SIG-M5 treated with dmso at 0.1 percent for 504 hours (cell line): ENCODE measurements around the gene CRY2.

ENCODE experiments used
- DNase-seq: peaks from one replicate; lab custom pipeline; 2025; ENCODE audit not compliant: unreplicated experiment; lab: John Stamatoyannopoulos, UW

Gene CRY2

GRCh38 chr11:45847911-45848316 is 639 bp downstream of the CRY2 start:
- peak; percentile 48 for DNase-seq

DNA sequence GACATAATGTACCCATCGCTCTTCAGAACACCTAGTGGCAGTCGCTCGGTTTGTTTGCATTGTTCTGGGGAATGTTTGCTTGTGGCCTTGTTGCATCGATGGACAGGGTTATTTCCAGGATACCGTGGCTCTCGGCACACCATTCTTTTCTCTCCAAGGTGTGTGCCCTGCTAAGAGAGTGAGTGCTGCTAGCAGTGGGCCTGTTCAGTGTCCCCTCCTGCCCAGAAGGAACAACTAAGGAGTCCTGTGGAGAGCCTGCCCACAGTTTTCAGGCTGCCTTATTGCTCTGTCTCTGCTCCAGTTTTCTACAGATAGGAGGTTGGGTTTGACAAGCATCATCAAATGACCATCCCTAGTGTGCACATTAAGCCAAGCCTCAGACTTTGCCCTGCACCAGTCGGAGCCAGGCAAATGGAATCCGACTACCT is 1.4 kb downstream of the CRY2 start:
- DNase-seq: no peak

DNA sequence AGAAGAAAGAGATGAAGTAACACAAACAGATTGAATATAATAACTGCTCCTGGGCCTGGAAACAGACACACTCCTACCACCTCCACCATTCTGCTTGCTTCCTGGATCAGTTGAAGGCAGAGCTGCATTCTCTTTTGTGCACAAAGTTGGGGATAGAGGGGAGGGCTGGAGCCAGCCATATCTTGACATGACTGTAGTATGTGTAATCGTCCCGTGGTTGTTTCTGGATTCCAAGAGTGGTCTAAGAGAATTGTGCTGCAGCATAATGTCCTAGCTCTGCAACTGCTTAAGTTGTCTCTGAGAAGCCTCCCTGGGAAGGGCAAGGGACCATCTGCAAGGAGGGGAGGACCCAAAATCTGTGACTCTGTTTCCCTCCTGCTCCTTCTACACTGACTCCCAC is 3.2 kb downstream of the CRY2 start:
- no peak for DNase-seq

DNA sequence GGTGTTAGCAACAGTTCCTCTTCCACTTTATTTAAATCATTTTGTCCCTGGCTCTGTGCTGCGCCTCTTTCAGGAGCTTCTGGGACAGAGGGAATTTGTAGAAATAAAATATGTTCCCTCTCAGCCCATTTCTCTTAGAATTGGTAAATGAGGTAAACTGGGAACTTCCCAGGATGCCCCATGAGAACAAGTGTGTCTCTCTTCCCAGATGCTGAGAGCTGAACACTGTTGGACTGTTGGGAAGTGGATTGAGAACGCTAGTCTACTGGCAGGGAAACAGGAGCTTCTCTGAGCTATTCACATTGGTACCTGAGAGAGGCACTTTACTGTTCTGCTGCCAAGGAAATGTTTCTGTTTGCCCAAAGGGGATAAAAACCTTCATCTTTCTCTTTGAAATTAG is 4.0 kb downstream of the CRY2 start:
- DNase-seq: no peak

DNA sequence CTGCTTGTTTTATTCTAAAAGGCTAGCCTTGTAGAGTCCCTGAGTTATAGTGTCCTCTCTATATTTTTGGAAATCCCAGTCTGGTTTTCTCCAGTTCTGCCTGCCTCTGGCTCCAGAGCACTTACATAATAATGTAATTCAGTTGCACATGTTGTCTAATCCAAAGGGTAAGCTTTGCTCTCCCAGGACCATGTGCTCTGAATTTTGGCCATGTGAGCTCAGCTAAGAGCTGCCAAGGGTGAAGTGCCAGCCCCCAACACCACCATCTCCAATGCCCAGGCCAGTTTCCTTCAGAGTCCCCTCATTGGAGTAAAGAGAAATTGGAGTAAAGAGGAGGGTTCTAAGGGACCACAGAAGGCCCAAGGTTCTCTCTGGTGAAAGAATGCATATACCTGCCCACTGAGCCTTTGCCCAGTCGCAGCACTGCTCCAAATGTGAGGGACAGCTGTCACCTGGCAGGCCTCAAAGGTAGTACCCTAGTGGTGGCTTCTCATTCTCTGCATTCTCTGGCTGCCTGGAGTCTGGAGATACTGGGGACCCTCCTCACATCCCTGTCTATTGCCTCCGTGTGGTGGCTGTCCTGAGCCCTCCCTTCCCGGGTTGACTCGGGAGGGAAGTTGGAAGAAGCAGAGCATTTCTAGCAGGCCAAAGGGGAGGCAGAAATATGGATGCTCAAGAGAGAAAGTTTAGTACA is 4.9 kb downstream of the CRY2 start:
- no peak for DNase-seq

GRCh38 chr11:45852712-45853101 is 5.4 kb downstream of the CRY2 start:
- DNase-seq: no peak

DNA sequence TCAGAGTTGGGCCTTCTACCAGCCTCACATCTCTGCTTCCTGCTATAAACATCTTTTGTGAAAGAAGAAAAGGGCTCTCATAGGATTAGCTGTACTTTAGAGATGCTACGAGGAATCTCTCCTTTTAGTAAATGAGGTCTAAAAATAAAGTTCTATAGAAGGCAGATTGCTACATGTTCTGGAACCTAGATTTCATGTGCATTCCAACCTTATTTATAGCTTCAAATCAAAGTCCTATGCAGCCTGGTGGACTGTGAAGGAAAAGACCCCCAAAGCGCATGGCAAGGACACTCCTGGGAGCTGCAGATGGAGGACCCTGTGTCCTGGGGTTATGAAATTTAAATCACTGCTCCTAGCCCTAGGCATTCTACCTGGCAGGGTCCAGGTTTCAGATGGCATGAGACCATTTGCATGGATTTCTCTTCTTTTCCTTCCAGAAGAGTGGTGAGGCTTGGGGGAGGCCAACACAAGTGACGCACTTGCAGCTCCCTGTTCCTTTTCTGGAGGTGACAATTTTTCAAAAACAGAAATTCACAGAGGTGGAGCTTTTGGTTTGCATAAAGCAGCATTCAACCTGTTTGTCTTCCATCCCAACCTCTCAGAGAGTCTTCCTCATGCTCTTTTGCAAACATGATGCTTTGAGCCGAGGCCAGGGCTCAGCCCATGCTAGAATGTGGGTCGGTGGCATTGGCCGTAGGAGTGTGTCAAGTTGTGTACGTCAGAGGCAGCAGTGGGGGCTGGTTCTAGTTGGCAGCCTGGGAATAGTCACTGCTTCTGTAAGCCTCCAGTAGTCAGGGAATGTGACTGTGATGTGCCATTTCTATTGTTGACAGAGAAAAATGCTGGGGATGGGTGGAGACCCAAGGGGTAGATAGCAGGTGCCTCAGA is 6.3 kb downstream of the CRY2 start:
- DNase-seq: no peak

DNA sequence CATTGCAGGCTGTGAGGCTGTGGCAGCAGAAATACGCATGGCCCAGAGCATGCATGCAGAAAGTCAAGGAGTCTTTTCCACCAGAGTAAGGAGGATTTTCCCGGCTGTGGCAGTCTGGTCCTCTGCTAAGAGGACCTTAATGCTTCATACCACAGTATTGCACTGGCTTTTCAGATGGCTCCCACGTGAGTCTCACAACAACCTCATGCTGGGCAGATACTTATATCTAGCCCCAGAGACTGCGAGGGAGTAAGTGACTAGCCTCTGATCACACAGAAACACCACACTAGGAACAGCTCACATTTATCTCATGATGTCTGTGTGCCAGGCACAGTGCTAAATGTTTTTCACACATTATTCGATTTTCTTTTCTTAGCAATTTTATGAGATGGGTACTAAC is 8.0 kb downstream of the CRY2 start:
- DNase-seq: no peak

GRCh38 chr11:45856044-45856468 is 8.8 kb downstream of the CRY2 start:
- no peak for DNase-seq

DNA sequence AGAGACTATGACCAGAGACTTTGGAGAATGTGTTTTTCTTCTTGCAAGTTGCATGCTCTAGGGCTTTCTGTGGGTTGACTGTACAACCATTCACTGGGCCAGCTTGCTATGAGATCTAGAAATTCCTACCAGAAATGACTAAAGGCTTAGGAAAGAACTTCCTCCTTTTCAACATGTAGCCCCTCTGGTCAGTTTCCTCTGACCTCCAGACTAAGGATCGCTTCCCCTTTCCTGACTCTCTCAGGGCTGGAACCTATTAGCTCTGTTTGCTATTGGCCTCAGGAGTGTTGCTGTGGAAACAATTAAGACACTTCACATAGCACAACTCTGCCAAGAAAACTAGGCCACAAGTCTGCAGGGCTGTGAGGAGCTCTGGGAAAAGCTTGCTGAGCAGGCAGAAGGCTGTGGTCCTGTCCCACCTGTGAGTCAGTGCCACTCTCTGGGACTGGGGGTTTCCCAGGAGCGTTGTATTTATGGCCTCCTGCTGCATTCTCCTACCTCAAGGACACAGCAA is 10.7 kb downstream of the CRY2 start:
- DNase-seq: peak; percentile 57

- no peak for DNase-seq
Measured at GRCh38 chr11:45858751-45859398, 11.6 kb downstream of the CRY2 start.

DNA sequence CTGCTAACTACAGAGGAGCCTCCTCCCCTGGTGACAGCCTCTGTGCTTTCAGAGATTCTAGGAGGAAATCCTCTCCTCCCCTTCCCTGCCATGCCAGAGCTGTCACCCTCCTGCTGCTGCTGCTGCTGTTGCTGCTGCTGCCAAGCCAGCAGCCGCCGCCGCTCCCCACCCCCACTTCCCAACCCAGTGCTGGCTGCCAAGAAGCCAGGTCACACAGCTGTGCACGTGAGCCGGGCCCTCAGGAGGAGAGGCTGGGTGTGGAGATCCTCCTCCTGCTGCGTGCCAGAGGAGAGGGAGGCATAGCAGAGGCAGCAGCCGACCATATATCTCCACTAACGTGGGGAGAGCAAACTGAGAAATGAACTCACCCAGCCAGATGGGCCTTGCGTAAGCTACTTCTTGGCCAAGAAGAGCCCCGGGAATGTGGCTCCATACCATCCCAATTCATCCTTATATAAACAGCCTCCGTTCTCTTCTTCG is 12.4 kb downstream of the CRY2 start:
- no peak for DNase-seq

DNA sequence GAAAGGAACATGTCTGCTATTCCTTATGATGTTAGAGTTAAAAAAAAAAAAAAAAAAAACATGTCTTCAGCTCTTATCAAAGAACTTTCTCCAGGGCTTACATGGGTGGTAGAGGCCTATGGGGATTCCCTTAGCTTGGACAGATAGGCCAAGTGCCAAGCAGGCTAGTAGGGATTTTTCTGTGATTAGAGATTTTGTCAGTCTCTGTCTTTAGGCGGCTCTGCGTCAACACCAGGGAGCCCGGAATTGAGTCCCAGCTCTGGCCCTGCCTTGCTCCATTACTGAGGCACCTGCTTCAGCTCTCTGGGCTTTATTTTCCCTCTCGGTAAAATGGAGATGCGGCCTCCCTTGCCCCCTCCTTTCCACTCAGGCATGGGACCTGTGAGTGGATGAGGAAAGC is 13.1 kb downstream of the CRY2 start:
- no peak for DNase-seq

DNA sequence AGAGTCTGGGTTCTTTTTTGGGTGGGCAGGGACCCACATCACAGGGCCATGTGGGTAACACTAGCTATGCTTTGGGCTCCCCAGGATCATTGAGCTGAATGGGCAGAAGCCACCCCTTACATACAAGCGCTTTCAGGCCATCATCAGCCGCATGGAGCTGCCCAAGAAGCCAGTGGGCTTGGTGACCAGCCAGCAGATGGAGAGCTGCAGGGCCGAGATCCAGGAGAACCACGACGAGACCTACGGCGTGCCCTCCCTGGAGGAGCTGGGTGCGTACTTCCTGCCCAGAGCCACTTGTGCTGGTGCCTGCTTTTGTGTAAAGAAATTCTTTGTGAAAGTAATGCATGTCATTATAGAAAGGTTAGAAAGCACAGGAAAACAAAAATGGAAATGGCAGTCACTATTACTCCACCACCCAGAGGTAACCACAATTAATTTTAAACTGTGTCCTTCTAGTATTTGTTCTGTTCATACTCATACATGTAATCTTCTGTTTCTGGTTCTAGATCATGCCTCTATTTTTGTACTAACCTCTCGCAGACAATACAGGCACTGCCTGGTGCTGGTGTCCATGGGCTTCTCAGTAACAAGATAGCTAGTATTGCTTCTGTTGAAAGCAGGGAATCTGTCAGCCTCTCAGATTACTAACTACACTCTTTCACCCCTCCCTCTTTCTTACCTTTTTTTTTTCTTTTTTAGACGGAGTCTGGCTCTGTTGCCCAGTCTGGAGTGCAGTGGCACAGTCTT is 13.7 kb downstream of the CRY2 start:
- DNase-seq: no peak

DNA sequence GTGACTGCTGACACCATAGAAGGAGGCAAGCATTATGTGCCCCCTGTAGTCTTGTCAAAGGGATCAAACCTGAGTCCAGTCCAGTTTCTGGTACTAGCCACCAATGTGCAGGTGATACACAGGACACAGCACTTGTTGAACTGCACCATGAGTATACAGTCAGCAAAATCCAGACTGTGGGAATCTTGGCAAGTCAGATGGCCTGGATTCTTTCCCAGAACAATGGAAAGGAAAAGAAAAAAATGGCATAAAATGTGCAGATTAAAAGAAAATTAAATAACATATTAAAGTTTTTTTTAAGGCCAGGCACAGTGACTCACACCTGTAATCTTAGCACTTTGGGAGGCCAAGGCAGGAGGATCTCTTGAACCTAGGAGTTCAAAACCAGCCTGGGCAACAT is 16.8 kb downstream of the CRY2 start:
- no peak for DNase-seq

DNA sequence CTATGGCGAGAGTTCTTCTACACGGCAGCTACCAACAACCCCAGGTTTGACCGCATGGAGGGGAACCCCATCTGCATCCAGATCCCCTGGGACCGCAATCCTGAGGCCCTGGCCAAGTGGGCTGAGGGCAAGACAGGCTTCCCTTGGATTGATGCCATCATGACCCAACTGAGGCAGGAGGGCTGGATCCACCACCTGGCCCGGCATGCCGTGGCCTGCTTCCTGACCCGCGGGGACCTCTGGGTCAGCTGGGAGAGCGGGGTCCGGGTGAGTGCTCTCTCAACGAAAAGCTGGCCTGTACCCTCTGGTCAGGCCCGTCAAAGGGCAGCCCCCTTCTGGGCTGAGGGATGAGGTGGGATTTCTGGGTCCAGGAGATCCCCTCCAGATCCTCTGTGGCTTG is 22.3 kb downstream of the CRY2 start:
- no peak for DNase-seq

GRCh38 chr11:45870706-45871105 is 23.4 kb downstream of the CRY2 start:
- no peak for DNase-seq

DNA sequence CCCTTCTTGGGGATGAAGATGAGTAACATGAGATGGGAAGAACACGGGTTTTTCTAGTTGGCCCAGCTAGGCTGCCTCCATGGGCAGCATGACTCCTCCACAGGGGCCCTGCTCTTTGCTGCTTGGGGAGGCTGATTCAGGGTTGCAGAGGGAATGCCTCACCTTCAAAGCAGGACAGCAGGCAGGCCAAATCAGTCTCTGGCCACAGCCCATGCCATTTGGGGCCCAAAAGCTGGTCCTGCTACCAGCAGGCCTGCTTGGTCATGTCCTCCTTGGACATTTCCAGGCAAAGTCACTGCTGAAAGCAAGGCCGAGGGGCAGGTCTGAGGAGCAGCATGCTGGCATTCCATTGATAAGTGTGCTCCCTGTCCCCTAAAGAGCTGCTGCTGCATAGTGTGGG is 24.4 kb downstream of the CRY2 start:
- no peak for DNase-seq

GRCh38 chr11:45872651-45873356 is 25.5 kb downstream of the CRY2 start:
- DNase-seq: peak; percentile 31

- DNase-seq: no peak
Measured at GRCh38 chr11:45876401-45876800, 29.1 kb downstream of the CRY2 start.
